H9 (cell line): ENCODE measurements around the gene ZSCAN30. TPM values are rescaled to one million over a fixed set of nuclear protein-coding genes. Genes with fewer than 3 reads are reported as not detected.

Experiments
- DNase-seq: peaks from one replicate; pipeline ENCODE4 v3.0.0-alpha.2; 2017
- H2AFZ ChIP-seq: one replicate; pipeline ENCODE4 v1.6.1; 2013; ENCODE audit warnings: mild to moderate bottlenecking, low read length, control low read depth, moderate library complexity
- H2AK5ac ChIP-seq: 2 replicates; pipeline ENCODE4 v1.6.1; 2013; ENCODE audit warnings: low read length, control low read depth, mixed read lengths; ENCODE audit not compliant: insufficient read length
- H2BK120ac ChIP-seq: one replicate; pipeline ENCODE4 v1.6.1; 2013; ENCODE audit warnings: low read depth, mild to moderate bottlenecking, low read length, control low read depth, inconsistent platforms; ENCODE audit not compliant: poor library complexity, severe bottlenecking
- H2BK12ac ChIP-seq: 2 replicates; pipeline ENCODE4 v1.6.1; 2013; ENCODE audit warnings: low read length, control low read depth, mixed read lengths, low read depth; ENCODE audit not compliant: insufficient read length
- H2BK15ac ChIP-seq: 2 replicates; pipeline ENCODE4 v1.6.1; 2013; ENCODE audit warnings: low read depth, low read length, control low read depth
- H2BK20ac ChIP-seq: one replicate; pipeline ENCODE4 v1.6.1; 2013; ENCODE audit warnings: low read depth, mild to moderate bottlenecking, low read length, control low read depth, inconsistent platforms; ENCODE audit not compliant: poor library complexity, severe bottlenecking
- H2BK5ac ChIP-seq: 2 replicates; pipeline ENCODE4 v1.6.1; 2013; ENCODE audit warnings: low read length, control low read depth, mixed read lengths; ENCODE audit not compliant: insufficient read length
- H3K14ac ChIP-seq: 2 replicates; pipeline ENCODE4 v1.6.1; 2013; ENCODE audit warnings: low read length, control low read depth; ENCODE audit not compliant: insufficient read depth
- H3K18ac ChIP-seq: 2 replicates; pipeline ENCODE4 v1.6.1; 2013; ENCODE audit warnings: low read depth, mild to moderate bottlenecking, mixed read lengths, low read length, control low read depth; ENCODE audit not compliant: insufficient read length
- H3K23ac ChIP-seq: 2 replicates; pipeline ENCODE4 v1.6.1; 2013; ENCODE audit warnings: low read length, control low read depth, mixed read lengths, low read depth; ENCODE audit not compliant: insufficient read length
- H3K23me2 ChIP-seq: 2 replicates; pipeline ENCODE4 v1.6.1; 2013; ENCODE audit warnings: low read depth, mild to moderate bottlenecking, mixed read lengths, low read length, control low read depth; ENCODE audit not compliant: insufficient read length, poor library complexity, severe bottlenecking
- H3K27ac ChIP-seq: 2 replicates; pipeline ENCODE4 v1.5.1; 2013; ENCODE audit warnings: low read length, control low read depth, mixed read lengths, low read depth; ENCODE audit not compliant: insufficient read length
- H3K27me3 ChIP-seq: 2 replicates; pipeline ENCODE4 v1.6.1; 2013; ENCODE audit warnings: low read length, control low read depth, inconsistent platforms; ENCODE audit not compliant: insufficient read depth
- H3K4ac ChIP-seq: 2 replicates; pipeline ENCODE4 v1.6.1; 2013; ENCODE audit warnings: low read depth, mild to moderate bottlenecking, control low read depth, inconsistent platforms, low read length, moderate library complexity
- H3K4me1 ChIP-seq: 2 replicates; pipeline ENCODE4 v1.6.1; 2013; ENCODE audit warnings: low read length, control low read depth, inconsistent platforms; ENCODE audit not compliant: insufficient read depth
- H3K4me2 ChIP-seq: 2 replicates; pipeline ENCODE4 v1.6.1; 2013; ENCODE audit warnings: low read length, control low read depth, mixed read lengths; ENCODE audit not compliant: insufficient read length, insufficient read depth
- H3K56ac ChIP-seq: 2 replicates; pipeline ENCODE4 v1.6.1; 2013; ENCODE audit warnings: low read depth, mild to moderate bottlenecking, mixed read lengths, low read length, control low read depth; ENCODE audit not compliant: insufficient read length
- H3K79me1 ChIP-seq: 2 replicates; pipeline ENCODE4 v1.6.1; 2013; ENCODE audit warnings: low read depth, mild to moderate bottlenecking, moderate library complexity, low read length, control low read depth, inconsistent platforms; ENCODE audit not compliant: insufficient read depth, poor library complexity, severe bottlenecking
- H3K79me2 ChIP-seq: 2 replicates; pipeline ENCODE4 v1.6.1; 2013; ENCODE audit warnings: low read length, control low read depth, inconsistent platforms; ENCODE audit not compliant: insufficient read depth
- H3K9ac ChIP-seq: 2 replicates; pipeline ENCODE4 v1.6.1; 2013; ENCODE audit warnings: low read length, control low read depth, mixed read lengths; ENCODE audit not compliant: insufficient read length; ENCODE audit errors: extremely low read depth
- H3K9me3 ChIP-seq: one replicate; pipeline ENCODE4 v1.6.1; 2013; ENCODE audit warnings: low read depth, low read length, inconsistent platforms; ENCODE audit not compliant: control insufficient read depth
- H3T11ph ChIP-seq: one replicate; pipeline ENCODE4 v1.6.1; 2013; ENCODE audit warnings: mild to moderate bottlenecking, low read length, control low read depth, inconsistent platforms
- H4K20me1 ChIP-seq: one replicate; pipeline ENCODE4 v1.6.1; 2013; ENCODE audit not compliant: control insufficient read depth, insufficient read length, insufficient read depth
- H4K5ac ChIP-seq: 2 replicates; pipeline ENCODE4 v1.6.1; 2013; ENCODE audit warnings: low read depth, mild to moderate bottlenecking, mixed read lengths, low read length, control low read depth; ENCODE audit not compliant: insufficient read length
- H4K8ac ChIP-seq: replicated peaks from 2 replicates; pipeline ENCODE4 v1.6.1; 2013; ENCODE audit warnings: low read length, control low read depth, mixed read lengths, low read depth; ENCODE audit not compliant: insufficient read length
- H4K91ac ChIP-seq: 2 replicates; pipeline ENCODE4 v1.6.1; 2013; ENCODE audit warnings: low read depth, mild to moderate bottlenecking, moderate library complexity, mixed read lengths, low read length, control low read depth; ENCODE audit not compliant: insufficient read length
- H3K27ac Mint-ChIP-seq, 3 experiments: 2 replicates in 2 of 3; 3 replicates in 1 of 3; pipeline ENCODE4 v1.8.0; 2020 to 2021; ENCODE audit warnings: mixed read lengths in 3 of 3, mild to moderate bottlenecking in 1 of 3, moderate library complexity in 1 of 3
- H3K27me3 Mint-ChIP-seq: 2 replicates; pipeline ENCODE4 v1.8.0; 2021; ENCODE audit warnings: low read depth, mild to moderate bottlenecking, moderate library complexity, mixed read lengths
- H3K36me3 Mint-ChIP-seq, 3 experiments: 2 replicates in 2 of 3; 3 replicates in 1 of 3; pipeline ENCODE4 v1.8.0; 2020 to 2021; ENCODE audit warnings: low read depth in 3 of 3, mixed read lengths in 3 of 3; ENCODE audit not compliant: insufficient read depth in 1 of 3
- H3K4me1 Mint-ChIP-seq, 2 experiments: 2 replicates each; pipeline ENCODE4 v1.8.0; 2020; ENCODE audit warnings: mixed read lengths in 2 of 2
- H3K4me3 Mint-ChIP-seq, 2 experiments: 2 replicates in 1 of 2; 3 replicates in 1 of 2; pipeline ENCODE4 v1.8.0; 2020 to 2021; ENCODE audit warnings: mild to moderate bottlenecking in 2 of 2, mixed read lengths in 2 of 2, moderate library complexity in 1 of 2
- H3K9me3 Mint-ChIP-seq, 2 experiments: 2 replicates in 1 of 2; 3 replicates in 1 of 2; pipeline ENCODE4 v1.8.0; 2020; ENCODE audit warnings: mild to moderate bottlenecking in 2 of 2, mixed read lengths in 2 of 2, moderate library complexity in 1 of 2
- WGBS: extraction: QIAGEN DNeasy Blood & Tissue Kit; methylation state at CpG from one replicate; pipeline ENCODE4 v1.1.7; 2013; ENCODE audit warnings: missing lambda C conversion rate, low lambda C conversion rate, mixed read lengths; ENCODE audit not compliant: insufficient read length; ENCODE audit errors: extremely low coverage; 5-methylcytosine and 5-hydroxymethylcytosine counted together
- total RNA-seq: library from RNA; stranded (reverse); gene quantifications from 2 replicates; pipeline ENCODE4 v1.2.1, GENCODE V29; 2021
- TF ChIP-seq, protein P1 (sequence below): fragments of 200-600 bp; sonication (generic); conservative IDR thresholded peaks from 3 replicates; pipeline ENCODE4 v1.8.0; 2021; ENCODE audit warnings: antibody characterized with exemption, mild to moderate bottlenecking

ZSCAN30 gene
- total RNA-seq, 1 experiment from 2014 or later = 11.6 TPM

GRCh38 chr18:35335866-35336265 lies 45.8 kb upstream of the ZSCAN30 start:
- H3K4me1 Mint-ChIP-seq = no peaks in the 10 kb centered on the region

More at GRCh38 chr18:35335866-35336265, 45.8 kb upstream of the ZSCAN30 start:
- Histone ChIP-seq H4K20me1 (no peaks in the 10 kb centered on the region), H3T11ph (no peak overlapping the region), H3K9me3 (no peaks in the 10 kb centered on the region), H3K56ac (no peak overlapping the region), H3K9ac (no peak overlapping the region), H3K14ac (no peak overlapping the region), H4K8ac (no peak overlapping the region), H4K91ac (no peak overlapping the region), H3K4me1 (no peaks in the 10 kb centered on the region), H3K79me1 (peaks cover 3% of the 10 kb centered on the region), H3K4me2 (no peak overlapping the region), H2BK12ac (no peak overlapping the region), H3K27me3 (no peaks in the 10 kb centered on the region), H2BK15ac (no peak overlapping the region), H2BK20ac (no peak overlapping the region), H3K23ac (no peak overlapping the region), H3K27ac (no peak overlapping the region), H2AFZ (no peak overlapping the region), H3K23me2 (no peaks in the 10 kb centered on the region), H2BK5ac (no peak overlapping the region), H2AK5ac (no peak overlapping the region), H3K79me2 (peaks cover 3% of the 10 kb centered on the region), H3K18ac (no peak overlapping the region), H2BK120ac (no peak overlapping the region), H3K4ac (no peak overlapping the region), H4K5ac (no peak overlapping the region)
- no peaks in the 10 kb centered on the region; a peak in 1 of 5 replicates for H3K9me3 Mint-ChIP-seq
- H3K27ac Mint-ChIP-seq = no peak overlapping the region; a peak in 1 of 7 replicates
- H3K4me3 Mint-ChIP-seq = no peak overlapping the region
- WGBS = no CpG with 5 or more reads among the region's 4 CpGs
- no peak for DNase-seq
- peaks cover 55 to 80% (median 75%) of the 10 kb centered on the region in 3 experiments; a peak in 6 of 7 replicates for H3K36me3 Mint-ChIP-seq
- no peaks in the 10 kb centered on the region for H3K27me3 Mint-ChIP-seq
- TF ChIP-seq, protein P1, sequence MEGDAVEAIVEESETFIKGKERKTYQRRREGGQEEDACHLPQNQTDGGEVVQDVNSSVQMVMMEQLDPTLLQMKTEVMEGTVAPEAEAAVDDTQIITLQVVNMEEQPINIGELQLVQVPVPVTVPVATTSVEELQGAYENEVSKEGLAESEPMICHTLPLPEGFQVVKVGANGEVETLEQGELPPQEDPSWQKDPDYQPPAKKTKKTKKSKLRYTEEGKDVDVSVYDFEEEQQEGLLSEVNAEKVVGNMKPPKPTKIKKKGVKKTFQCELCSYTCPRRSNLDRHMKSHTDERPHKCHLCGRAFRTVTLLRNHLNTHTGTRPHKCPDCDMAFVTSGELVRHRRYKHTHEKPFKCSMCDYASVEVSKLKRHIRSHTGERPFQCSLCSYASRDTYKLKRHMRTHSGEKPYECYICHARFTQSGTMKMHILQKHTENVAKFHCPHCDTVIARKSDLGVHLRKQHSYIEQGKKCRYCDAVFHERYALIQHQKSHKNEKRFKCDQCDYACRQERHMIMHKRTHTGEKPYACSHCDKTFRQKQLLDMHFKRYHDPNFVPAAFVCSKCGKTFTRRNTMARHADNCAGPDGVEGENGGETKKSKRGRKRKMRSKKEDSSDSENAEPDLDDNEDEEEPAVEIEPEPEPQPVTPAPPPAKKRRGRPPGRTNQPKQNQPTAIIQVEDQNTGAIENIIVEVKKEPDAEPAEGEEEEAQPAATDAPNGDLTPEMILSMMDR = no peak
